NCI-H146 (cell line): ENCODE measurements around the gene SDHB.
"Not testable (repeated sequence)": the region's sequence is repeated elsewhere in the genome, so short reads cannot be mapped to it uniquely, and the experiment has no call there.

Experiments
- DNase-seq: peaks from one replicate; lab custom pipeline; 2025; lab: John Stamatoyannopoulos, UW

SDHB gene

DNA sequence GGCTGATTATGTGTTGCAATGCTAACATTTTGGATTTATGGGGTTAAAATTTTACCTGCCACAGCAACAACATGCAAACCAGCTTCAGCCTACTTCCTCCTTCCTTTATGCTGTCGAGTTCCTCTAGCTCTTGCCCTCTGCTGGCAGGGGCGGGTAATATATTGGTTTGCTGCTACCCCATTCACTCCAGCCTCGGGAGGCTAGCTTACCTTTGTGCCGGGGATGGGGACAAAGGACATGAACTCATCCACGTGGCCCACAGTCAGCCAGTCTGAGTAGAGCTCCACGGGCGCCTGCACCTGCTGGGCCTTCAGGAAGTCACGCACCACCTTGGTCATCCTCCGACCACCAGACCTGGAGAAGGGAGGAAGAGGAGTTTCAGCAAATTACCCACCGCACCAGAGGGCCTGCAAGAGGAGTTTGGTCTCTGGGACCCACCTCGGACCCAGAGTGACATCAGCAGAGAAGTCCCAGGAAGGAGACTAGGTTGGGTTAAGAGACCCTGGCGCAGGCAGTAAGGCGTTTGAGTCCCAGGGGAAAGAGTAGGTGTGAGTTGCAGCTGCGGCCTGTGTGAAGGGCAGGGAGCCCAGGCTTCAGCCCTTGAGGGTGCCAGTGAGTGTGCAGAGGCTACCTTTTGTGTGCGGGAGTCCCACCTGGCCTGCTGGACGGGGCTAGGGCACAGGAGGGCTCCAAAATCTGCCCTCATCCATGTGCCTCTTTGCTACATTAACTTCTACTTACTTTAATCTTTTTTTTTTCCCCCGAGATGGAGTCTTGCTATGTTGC lies 21.8 kb upstream of the SDHB start:
- no peak for DNase-seq

DNA sequence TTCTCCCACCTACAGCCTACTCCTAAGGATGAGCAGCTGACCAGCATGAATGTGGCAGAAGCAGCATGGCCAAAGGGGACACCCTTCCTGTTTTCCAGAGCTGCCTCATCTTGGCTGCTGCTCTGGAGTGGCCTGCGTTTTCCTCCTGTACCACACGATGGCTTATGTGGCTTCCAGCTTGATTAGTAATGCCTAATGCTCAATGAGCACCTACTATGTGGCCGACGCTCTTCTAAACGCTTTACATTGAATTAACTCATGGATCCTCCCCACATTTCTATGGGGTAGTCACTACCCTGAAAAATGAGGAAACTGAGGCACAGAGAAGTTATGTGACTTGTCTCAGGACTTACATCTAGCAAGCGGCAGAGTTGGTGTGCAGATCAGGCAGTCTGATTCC lies 18.0 kb upstream of the SDHB start:
- DNase-seq: no peak

DNA sequence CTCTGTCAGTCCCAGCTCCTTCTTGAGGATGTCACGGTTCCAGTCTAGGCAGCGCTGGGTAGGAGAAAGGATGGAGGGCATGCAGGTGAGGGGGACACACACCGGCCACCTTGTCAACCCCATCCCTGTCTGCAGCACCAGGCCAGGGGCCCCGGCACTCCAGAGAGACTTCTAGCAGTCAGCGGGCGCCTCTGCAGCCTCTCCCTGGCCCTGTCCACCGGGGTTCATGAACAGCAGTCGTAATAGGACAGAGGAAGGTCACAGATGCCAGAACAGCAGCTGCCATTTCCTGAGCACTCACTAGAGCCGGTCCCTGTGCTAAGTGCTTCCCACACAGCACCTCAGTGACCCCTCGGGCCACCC lies 16.3 kb upstream of the SDHB start:
- DNase-seq: no peak

- no peak for DNase-seq
Observed at GRCh38 chr1:17069452-17070162, 15.8 kb upstream of the SDHB start.

DNA sequence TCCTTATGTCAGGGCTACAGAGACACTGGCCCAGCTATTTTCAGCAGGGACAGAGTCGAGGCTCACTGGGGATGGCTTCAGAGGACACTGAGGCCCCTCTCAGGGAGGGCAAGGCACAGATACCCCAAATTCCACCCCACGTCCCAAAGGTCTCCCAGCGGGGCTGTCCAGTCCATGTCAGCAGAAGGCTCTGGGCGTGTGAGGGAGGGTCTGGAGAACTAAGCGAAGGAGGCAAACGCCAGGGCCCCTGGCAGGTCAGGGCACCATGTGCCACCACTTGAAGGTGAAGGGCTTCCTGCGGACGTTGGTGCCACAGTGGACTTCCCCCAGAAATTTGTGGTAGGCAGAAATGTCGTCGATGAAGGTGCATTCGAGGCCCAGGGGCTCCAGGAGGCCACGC lies 15.0 kb upstream of the SDHB start:
- no peak for DNase-seq

- no peak for DNase-seq
Observed at GRCh38 chr1:17067465-17068240, 13.8 kb upstream of the SDHB start.

DNA sequence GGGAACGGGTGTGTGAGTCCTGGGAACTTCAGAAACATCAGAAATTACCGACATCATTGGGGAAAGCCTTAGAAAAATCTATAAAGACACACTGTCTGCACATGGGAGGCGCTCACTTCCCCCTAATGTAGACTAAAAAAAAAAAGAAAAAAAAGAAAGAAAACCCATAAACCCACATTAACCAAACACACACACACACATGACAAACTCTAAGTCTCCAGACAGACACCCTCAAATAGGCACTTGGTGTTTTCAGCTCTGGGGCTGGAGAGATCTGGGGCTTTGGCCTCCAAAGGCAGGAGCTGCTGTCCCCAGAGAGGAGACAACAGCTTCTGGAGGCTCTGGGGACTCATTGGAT lies 13.2 kb upstream of the SDHB start:
- DNase-seq: no peak

GRCh38 chr1:17066361-17067068 lies 12.7 kb upstream of the SDHB start:
- DNase-seq: no peak

DNA sequence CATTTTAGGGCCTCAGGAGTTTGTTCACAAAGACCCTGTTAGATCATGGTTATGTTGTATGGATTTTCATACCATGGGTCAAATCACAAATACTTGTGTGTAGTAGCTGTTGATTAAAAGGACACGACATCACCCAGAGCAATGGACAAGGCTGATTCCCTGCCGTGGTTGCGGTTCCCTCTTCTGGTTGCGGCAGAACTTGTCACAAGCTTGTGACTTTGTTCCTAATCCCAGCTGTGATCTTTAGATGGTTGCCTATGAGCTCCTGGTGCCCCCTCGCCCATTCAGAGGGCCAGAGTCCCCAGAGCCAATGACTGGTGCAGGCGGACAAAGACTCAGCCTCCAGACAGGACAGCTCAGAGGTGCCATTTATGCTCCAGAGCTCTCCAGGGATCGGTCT lies 11.8 kb upstream of the SDHB start:
- no peak for DNase-seq

GRCh38 chr1:17062751-17063150 lies 8.9 kb upstream of the SDHB start:
- not testable (repeated sequence) for DNase-seq

DNA sequence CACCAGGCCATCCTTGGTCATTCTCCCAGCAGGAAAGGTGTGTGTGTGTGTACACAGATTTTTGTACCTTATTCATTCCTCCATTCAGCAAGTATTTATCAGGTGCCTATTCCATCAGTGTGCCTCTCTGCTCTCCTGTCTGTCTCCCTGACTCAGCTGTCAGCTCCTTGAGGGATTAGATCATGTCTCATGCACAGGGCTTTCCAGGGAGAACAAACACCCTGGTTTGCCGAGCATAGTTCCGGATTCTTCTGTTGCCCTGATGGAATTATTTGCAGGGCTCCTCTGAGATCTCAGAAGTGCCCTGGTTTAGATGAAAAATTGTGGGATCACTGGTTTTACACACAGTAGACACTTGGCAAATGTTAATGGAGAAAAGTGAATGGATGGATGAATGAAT lies 8.1 kb upstream of the SDHB start:
- peak; percentile 62 for DNase-seq

DNA sequence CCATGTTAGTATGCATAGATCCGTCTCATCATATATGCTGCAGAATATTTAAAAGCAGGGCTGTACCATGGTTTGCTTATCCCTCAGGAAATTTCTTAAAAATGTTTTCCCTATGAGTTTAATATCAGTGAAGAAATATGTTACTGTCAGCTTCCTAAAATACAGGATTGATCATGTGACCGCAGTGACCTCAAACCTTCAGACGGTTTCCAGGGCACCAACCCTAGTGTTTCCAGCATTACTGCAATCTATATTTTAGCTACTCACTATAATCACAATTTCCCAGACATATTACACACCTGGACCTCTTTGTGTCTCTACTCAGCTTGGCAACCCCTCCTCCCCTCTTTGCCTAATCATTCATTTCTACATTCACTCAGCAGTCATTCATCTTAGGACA lies 7.7 kb upstream of the SDHB start:
- DNase-seq: no peak

GRCh38 chr1:17060306-17060749 lies 6.5 kb upstream of the SDHB start:
- no peak for DNase-seq

DNA sequence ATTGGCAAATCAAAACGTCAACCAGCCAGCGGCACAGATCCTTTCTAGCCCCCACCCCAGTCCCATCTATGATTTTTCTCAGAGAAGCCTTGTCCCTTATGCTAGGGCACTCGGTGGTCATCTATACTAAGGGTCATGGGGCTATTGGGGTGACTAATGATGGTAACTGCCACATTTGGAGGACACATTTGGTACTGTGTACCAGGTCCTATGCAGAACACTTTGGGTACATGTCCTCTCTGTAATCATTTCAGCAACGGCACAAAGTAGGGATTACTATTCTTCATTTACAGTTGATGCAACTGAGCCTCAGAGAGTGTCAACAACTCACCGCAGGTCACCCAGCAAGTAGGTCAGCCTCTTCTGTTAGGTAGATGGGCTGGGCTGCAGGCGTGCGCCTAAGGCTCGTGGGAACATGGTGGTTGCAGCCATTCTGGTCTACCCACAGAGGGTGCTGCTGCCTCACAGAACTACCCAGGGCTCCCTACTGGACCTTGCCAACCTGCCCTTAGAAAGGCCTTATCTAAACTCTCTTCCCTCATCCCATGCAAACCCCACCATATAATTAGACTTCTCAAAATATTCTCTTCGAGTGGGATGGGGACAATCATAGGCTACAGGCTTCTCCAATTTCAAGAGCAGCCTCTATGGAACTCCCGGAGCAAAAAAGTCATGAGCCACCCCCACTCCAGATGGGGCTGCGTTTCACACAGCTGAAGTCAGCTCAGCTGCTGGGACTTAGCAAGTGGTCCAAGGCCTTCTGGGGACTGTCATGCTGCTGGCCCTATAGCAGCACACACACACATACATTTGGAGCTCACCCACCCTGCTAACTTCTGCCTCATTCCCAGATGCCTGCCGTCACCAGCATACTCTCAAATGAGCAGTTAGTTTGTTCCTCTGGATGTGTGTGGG lies 5.8 kb upstream of the SDHB start:
- peak; percentile 71 for DNase-seq

DNA sequence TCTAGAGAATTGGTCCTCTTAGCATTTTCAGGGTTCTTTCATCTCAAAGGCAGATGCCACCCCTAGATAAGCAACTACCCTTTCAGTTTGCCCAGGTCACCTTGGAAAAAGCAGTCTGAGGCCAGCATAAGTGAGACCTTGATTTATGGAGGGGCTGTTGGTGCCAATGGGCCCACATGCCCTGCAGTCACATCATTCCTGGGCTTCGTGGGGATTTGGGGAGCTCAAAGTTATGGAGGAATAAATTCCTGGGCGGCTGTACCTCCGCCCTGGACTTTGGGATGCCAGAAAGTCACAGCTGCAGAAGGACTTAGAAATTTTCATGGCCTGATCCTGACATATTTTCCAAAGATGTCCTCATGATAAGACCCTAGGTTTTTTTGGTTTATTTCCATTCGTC lies 2.7 kb upstream of the SDHB start:
- no peak for DNase-seq

GRCh38 chr1:17055801-17056200 lies 2.0 kb upstream of the SDHB start:
- no peak for DNase-seq

DNA sequence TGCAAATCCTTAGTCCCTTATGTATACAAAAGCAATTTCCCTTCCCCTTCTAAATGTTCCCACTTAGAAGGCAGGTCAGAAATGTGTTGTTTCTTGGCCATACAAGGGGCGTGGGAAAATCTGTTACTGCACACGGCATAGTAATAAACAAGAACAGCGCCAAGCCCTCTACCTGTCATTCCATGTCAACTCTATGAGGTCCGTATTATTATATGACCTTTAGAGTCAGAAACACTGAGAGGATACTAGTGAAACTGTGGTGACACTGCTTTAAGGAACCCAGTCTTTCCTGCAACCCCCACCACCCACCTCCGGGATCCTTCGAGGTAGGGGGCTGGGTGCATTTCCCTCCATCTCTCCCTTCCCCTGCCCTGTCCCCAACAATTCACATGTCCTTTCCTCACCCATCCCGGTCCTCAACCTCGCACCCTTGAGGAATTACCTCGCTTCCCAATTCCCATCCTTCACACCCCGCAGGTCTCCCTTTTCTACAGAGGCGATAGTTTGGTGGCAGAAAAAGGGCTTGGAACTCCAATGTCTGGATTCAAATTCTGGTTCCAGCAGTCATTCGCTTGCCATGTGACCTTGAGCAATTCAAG lies 647 bp downstream of the SDHB start:
- DNase-seq: no peak

GRCh38 chr1:17052641-17053040 lies 1.2 kb downstream of the SDHB start:
- DNase-seq: no peak

DNA sequence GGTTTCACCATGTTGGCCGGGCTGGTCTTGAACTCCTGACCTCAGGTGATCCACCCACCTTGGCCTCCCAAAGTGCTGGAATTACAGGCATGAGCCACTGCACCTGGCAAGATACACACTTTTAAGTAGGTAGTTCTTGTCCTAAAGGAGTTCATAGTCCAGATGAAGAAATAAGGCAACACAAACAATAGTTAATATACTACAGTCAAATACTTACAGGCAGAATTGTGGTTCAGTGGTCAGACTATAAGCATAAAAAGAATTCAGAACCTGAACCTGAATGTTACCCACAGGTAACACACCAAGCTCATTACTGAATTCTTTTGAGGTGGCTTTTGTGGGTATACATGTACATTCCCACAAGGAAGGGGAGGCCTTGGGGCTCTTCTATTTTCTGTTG lies 1.8 kb downstream of the SDHB start:
- no peak for DNase-seq

- DNase-seq: no peak
Observed at GRCh38 chr1:17047924-17048323, 5.9 kb downstream of the SDHB start.

GRCh38 chr1:17046334-17046657 lies 7.5 kb downstream of the SDHB start:
- DNase-seq: no peak
